Measurements from ENCODE around the gene KRTAP16-1.

- TF ChIP-seq CTCF (IDR thresholded peaks at IDR 0.05; ENCODE audit: poor library complexity, severe bottlenecking), result no peak
- TF ChIP-seq TAF1 (IDR thresholded peaks at IDR 0.05; ENCODE audit: low read depth), result no peak
- TF ChIP-seq REST (IDR thresholded peaks at IDR 0.05; ENCODE audit: borderline replicate concordance), result no peak
These were observed 6.8 kb upstream of the KRTAP16-1 start for GRCh38 chr17:41315814-41316445.

Measured in neural cell (in vitro differentiated cells).